ENCODE data around the gene GRID1. TPM values are rescaled to one million over a fixed set of nuclear protein-coding genes. Genes with fewer than 3 reads are reported as not detected.
"Not testable (repeated sequence)": the region's sequence is repeated elsewhere in the genome, so short reads cannot be mapped to it uniquely, and the experiment has no call there.

The GRID1 gene
- total RNA-seq, 2 experiments from 2014 or later = not detected

DNA sequence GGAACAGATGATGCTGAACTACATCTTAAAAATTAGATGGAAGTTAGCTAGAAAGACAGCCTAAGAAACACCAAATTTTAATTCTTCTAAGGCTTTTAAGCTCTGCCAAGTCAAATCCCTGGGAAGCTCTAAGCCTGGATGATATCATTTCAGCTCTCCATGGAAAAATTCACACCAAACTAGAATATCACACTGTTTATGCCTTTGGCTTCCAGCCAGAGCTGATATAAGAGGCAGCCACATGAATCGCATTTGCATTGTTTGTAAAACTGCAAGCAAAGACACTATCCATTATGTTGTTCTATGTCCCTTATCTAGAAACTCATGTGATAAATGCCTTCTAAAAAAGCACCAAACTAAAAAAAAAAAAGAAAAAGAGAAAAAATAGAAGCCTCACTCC is 430.4 kb downstream of the GRID1 start:
- Mint-ChIP-seq H3K36me3 (ENCODE audit: low read depth) (no peaks in the 10 kb centered on the region), H3K9me3 (no peaks in the 10 kb centered on the region), H3K4me3 (no peak overlapping the region), H3K4me1 (no peaks in the 10 kb centered on the region), H3K27me3 (no peaks in the 10 kb centered on the region), H3K27ac (no peak overlapping the region)
- CTCF ChIA-PET = no interaction called here
- POLR2A ChIA-PET = no interaction called here
- no peak for DNase-seq

DNA sequence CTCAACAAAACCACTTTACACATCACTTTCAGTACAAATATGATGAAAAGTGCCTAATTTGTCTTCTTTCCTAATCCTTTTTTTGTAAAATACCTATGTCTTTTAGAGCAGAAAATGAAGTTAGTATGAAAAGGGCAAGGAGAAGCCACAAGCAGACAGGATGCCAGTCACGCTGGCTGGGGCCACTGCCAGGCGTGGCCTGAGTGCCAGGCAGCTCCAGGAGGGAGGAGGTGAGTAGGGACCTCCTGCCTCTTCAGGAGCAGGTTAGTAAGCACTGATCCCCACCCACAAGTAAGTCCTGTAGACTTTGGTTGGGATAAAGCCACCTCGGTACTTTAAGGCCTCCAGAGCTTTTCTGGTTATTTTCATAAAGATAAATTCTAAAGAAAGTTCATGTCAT is 432.0 kb downstream of the GRID1 start:
- no peaks in the 10 kb centered on the region for H3K36me3 Mint-ChIP-seq (ENCODE audit: low read depth)
- H3K4me3 Mint-ChIP-seq = no peak overlapping the region
- DNase-seq = no peak
- CTCF ChIA-PET = interaction anchor here (0.6 kb wide), 1 partner anchor 448 kb away, joined by 3 read pairs; no protein-coding TSS in a partner anchor
- no peaks in the 10 kb centered on the region for H3K27me3 Mint-ChIP-seq
- H3K4me1 Mint-ChIP-seq = no peaks in the 10 kb centered on the region
- H3K27ac Mint-ChIP-seq = no peak overlapping the region
- H3K9me3 Mint-ChIP-seq = no peaks in the 10 kb centered on the region
- POLR2A ChIA-PET = no interaction called here

DNA sequence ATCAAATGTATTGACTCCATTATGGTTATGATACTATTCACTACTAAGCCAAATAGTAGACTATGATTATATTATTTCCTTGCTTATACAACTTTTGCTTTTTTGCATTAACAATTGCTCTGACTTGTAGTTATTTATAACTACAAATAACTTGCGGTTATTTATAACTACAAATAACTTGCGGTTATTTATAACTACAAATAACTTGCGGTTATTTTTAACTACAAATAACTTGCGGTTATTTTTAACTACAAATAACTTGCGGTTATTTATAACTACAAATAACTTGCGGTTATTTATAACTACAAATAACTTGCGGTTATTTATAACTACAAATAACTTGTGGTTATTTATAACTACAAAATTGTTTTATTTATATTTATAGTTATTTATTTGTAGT is 436.6 kb downstream of the GRID1 start:
- CTCF ChIA-PET = not testable (repeated sequence)

DNA sequence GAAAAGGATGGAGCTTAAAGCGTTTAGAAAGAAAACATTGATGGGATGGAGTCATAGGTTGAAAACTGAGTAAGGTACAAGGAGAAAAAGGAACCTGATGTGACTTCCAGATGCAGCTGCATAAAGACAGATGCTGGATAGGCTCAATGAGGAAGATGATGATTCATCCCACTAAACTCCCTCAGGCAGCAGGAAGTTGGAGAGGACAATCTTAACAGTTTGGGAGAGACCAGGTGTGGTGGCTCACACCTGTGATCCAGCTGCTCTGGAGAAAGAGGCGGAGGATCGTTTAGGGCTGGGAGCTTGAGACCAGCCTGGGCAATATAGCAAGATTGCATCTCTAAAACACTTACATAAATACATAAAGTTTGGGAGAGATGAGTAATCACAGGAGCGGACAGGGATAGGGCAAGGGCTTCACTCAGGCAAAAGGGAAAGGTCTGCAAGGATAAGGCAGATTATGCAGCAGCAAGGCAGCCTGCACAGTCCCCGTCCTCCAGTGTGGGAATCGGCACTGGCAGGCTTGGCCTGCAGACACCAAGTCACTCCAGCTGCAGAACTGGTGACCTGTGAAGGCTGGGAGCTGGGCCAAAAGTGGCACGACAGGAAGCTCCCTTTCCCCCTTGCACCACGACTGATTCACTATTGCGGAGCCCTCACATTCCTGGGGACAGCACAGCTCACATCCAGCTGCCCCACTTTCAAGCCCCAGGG is 438.5 kb downstream of the GRID1 start:
- no peaks in the 10 kb centered on the region for H3K36me3 Mint-ChIP-seq (ENCODE audit: low read depth)
- ChIA-PET POLR2A (no interaction called here), CTCF (no interaction called here)
- no peaks in the 10 kb centered on the region for H3K27me3 Mint-ChIP-seq
- DNase-seq = no peak
- no peaks in the 10 kb centered on the region for H3K9me3 Mint-ChIP-seq
- no peak overlapping the region for H3K27ac Mint-ChIP-seq
- no peak overlapping the region for H3K4me3 Mint-ChIP-seq
- H3K4me1 Mint-ChIP-seq = no peaks in the 10 kb centered on the region

More for the DNA sequence above, 436.6 kb downstream of the GRID1 start:
- H3K9me3 Mint-ChIP-seq; H3K4me3 Mint-ChIP-seq; H3K27me3 Mint-ChIP-seq; H3K36me3 Mint-ChIP-seq (ENCODE audit: low read depth); DNase-seq; POLR2A ChIA-PET; H3K4me1 Mint-ChIP-seq; H3K27ac Mint-ChIP-seq: not testable (repeated sequence)

DNA sequence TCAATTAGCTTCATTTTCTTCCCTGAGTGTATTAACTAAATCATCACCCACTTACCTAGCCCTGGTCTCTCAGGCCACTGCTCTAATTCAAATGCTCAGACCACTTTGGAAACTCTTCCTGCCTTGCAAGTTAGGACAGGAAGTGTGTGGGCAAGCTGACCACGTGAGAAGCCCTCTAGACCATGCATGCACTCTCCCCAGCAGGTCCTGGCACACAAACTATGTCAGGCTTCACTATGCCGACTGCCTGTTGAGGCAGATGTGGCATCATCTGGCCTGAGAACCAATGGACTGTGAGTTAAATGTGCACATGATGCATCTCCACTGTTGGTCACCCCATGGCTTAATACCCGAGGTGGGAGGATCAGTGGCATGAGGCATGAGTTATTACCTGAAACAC is 439.6 kb downstream of the GRID1 start:
- ChIA-PET CTCF (no interaction called here), POLR2A (no interaction called here)
- no peaks in the 10 kb centered on the region for H3K4me1 Mint-ChIP-seq
- DNase-seq = no peak
- no peak overlapping the region for H3K27ac Mint-ChIP-seq
- no peak overlapping the region for H3K4me3 Mint-ChIP-seq
- no peaks in the 10 kb centered on the region for H3K9me3 Mint-ChIP-seq
- H3K27me3 Mint-ChIP-seq = no peaks in the 10 kb centered on the region
- no peaks in the 10 kb centered on the region for H3K36me3 Mint-ChIP-seq (ENCODE audit: low read depth)

DNA sequence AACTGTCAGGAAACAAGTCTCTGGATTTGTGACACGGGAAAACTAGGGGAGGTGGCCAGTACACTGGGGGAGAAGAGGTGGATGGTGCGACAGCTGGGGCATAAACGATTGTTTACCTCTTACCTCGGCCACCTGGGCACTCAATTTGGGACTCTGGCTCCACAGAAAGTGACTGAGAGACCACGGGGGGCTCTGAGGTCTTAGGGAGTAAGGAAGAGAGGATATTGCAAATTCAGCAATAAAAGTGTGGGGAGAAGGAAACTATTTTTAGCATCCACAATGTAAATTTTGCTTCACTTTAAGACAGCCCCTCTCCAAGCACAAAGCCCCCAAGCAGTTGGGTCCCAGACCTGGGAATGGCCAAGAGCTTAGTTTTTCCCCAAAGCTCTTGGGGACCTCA is 440.5 kb downstream of the GRID1 start:
- POLR2A ChIA-PET = no interaction called here
- Mint-ChIP-seq H3K4me3 (no peak overlapping the region), H3K9me3 (no peaks in the 10 kb centered on the region), H3K36me3 (ENCODE audit: low read depth) (no peaks in the 10 kb centered on the region), H3K27ac (no peak overlapping the region), H3K27me3 (peaks cover 1% of the 10 kb centered on the region), H3K4me1 (no peaks in the 10 kb centered on the region)
- no peak for DNase-seq
- CTCF ChIA-PET = no interaction called here

DNA sequence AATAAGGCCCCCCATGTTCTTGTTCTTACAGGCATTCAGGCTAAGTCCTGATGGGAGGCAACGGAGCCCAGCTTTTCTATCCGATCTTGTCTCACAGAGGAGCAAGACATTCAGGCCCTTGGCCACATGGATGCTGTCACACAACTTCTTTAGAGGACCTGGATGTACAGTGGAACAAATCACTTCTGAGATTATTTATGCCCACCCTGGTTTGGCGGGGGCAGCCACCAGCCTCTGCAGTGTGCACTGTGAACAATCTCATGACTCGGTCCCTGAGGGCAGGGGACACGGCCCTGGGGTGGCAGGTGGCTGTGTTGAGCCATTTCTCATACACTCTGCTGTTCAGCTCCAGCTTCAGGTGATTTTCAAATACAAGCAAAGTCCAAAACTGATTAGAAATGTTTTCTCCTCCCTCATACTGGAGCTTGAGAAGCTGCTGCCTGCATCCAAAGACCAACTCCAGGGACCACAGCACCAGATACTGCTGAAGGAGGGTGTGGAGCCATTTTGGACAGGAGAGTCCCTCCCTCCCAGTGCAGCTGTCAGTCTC is 441.3 kb downstream of the GRID1 start:
- Mint-ChIP-seq H3K27me3 (peaks cover 1% of the 10 kb centered on the region), H3K36me3 (ENCODE audit: low read depth) (no peaks in the 10 kb centered on the region), H3K9me3 (no peaks in the 10 kb centered on the region), H3K4me3 (no peak overlapping the region), H3K4me1 (no peaks in the 10 kb centered on the region), H3K27ac (no peak overlapping the region)
- CTCF ChIA-PET = no interaction called here
- POLR2A ChIA-PET = no interaction called here
- no peak for DNase-seq

DNA sequence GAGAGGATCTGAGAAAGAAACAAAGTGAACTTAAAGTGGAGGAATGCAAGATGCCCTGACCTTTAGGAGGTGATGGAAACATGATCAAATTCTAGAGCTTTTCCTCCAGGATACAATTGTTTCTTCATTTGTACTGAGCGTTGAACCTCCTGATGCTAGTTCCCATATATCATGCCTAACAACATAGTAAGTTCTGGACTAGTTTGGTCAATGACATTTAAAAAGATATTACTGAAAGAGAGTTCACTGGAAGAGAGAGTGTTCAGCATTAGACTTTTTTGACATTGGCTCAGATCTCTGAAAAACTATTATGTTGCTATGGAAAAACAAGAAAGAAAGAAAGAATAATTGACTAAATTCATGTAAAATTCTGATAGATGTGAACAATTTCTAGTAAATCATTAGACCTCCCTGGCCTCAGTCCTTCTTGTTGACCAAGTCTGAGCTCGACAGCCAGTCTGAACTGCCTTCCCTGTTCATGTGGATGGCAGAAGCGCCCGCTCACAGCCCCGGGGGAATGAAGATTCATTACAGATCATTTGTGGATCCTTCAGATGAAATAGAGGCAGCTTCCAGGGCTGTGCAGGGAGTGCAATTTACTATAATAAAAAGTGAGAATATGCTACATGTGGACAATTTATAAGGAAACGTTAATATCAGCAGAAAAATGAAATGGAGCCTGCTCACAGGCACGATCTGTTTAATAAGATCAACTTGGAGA is 442.1 kb downstream of the GRID1 start:
- H3K4me3 Mint-ChIP-seq = no peak overlapping the region
- no peaks in the 10 kb centered on the region for H3K9me3 Mint-ChIP-seq
- ChIA-PET CTCF (no interaction called here), POLR2A (no interaction called here)
- DNase-seq = no peak
- H3K27me3 Mint-ChIP-seq = peaks cover 1% of the 10 kb centered on the region
- H3K27ac Mint-ChIP-seq = no peak overlapping the region
- H3K4me1 Mint-ChIP-seq = no peaks in the 10 kb centered on the region
- no peaks in the 10 kb centered on the region for H3K36me3 Mint-ChIP-seq (ENCODE audit: low read depth)

DNA sequence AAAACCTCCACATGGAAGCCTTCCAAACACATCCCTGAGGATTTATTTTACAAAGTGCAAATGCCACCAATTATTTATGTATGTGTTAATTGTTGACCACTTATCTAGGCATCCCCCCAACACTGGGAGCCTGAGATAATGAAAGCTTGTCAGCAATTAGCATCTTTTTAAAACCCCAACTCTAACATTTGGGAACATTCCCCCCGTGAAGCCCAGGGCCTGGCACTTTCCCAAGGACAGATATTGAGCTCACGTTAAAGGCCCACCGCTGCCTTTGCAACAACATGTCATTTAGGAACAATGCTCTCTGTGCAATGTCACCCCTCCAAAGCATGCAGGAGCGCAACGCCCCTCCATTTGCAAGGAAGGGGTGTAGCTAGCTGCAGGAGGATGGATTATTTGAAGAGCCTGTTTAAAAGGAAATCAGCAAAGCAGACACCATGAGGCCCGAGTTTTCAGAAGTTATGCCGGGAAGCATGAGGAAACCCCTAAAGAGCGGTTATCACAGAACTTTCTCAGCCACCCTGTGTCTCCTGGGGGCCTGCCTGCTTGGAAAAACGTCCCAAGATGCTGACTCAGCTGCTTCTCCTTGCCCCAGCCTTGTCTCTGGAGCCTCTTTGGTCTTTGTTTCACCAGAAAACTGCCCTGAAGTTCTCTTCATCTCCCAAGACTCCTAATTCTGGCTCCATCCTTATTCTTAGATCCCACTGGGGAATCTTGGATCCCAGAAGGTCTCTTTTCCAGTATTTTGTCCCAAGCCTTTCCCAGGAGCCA is 444.1 kb downstream of the GRID1 start:
- CTCF ChIA-PET = no interaction called here
- Mint-ChIP-seq H3K27me3 (peaks cover 1% of the 10 kb centered on the region), H3K9me3 (no peaks in the 10 kb centered on the region), H3K4me3 (no peak overlapping the region), H3K36me3 (ENCODE audit: low read depth) (no peaks in the 10 kb centered on the region), H3K27ac (no peak overlapping the region), H3K4me1 (no peaks in the 10 kb centered on the region)
- DNase-seq = no peak
- POLR2A ChIA-PET = no interaction called here

DNA sequence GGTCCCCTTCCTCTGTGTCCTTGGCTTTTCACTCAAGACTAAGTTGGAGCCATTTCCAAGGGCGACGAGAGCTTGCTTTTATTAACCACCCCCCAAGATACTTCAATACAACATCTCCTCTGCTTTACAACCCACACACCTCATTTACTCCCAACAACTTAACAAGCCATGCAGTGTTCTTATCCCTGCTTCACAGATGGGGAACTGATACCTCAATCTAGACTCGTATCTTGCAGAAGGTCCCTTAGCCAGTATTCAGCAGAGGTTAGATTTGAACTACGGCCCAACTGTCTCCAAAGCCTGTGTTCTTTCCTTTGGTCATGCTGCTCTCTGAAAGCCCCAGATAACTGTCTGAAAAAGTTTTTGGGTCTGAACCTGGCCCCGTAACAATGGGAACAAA is 444.8 kb downstream of the GRID1 start:
- H3K9me3 Mint-ChIP-seq = no peaks in the 10 kb centered on the region
- ChIA-PET CTCF (no interaction called here), POLR2A (no interaction called here)
- peaks cover 1% of the 10 kb centered on the region for H3K27me3 Mint-ChIP-seq
- no peak overlapping the region for H3K4me3 Mint-ChIP-seq
- no peak for DNase-seq
- H3K4me1 Mint-ChIP-seq = no peaks in the 10 kb centered on the region
- H3K36me3 Mint-ChIP-seq (ENCODE audit: low read depth) = no peaks in the 10 kb centered on the region
- no peak overlapping the region for H3K27ac Mint-ChIP-seq

DNA sequence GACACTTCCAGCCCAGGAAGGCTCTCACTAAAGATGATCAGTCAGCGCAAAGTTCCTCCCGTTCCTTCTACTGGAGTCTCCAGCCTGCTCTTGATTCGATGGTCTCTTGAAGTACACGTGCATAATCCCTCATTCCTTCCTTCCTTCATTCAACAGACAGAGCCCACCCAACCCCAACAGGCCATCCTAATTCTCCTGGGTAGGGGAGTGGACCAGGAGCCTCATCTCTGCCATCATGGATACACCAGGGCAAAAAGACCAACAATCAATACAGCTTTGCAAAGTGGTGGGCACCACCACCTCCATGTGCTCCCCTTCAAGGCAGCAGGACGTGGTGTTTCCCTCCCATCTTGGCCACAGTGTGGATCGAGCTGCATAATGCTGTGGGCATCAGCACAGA is 446.3 kb downstream of the GRID1 start:
- POLR2A ChIA-PET = no interaction called here
- Mint-ChIP-seq H3K9me3 (no peaks in the 10 kb centered on the region), H3K27me3 (peaks cover 1% of the 10 kb centered on the region), H3K4me1 (no peaks in the 10 kb centered on the region), H3K27ac (no peak overlapping the region), H3K4me3 (no peak overlapping the region), H3K36me3 (ENCODE audit: low read depth) (no peaks in the 10 kb centered on the region)
- no peak for DNase-seq
- CTCF ChIA-PET = no interaction called here

DNA sequence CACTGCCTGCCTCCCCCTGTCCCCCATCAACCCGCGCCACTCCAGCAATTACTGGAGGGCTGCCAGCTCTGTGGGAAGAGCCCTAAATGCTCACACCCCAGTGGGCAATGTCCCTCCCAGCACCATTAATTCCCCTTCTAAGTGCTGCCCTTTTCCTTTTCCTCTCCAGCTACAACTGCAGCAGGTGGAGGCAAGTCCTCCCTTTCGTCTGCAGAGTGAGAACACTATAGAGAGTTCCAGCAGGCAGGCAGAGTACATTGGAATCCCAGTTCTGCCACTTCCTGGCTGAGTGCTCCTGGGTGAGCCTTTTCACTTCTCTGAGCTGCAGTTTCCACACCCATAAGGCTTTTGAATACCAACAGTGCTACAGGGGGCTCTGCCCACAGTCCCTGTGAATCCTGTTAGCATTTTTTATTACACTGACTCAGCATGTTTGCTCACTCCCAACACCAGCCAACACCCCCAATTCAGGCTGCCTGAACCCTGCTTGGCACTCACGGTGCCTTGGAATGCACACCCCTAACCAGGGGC is 447.0 kb downstream of the GRID1 start:
- no peak for DNase-seq
- no peak overlapping the region for H3K4me3 Mint-ChIP-seq
- no peaks in the 10 kb centered on the region for H3K9me3 Mint-ChIP-seq
- H3K36me3 Mint-ChIP-seq (ENCODE audit: low read depth) = no peaks in the 10 kb centered on the region
- H3K27ac Mint-ChIP-seq = no peak overlapping the region
- ChIA-PET POLR2A (no interaction called here), CTCF (no interaction called here)
- peaks cover 1% of the 10 kb centered on the region for H3K27me3 Mint-ChIP-seq
- no peaks in the 10 kb centered on the region for H3K4me1 Mint-ChIP-seq

DNA sequence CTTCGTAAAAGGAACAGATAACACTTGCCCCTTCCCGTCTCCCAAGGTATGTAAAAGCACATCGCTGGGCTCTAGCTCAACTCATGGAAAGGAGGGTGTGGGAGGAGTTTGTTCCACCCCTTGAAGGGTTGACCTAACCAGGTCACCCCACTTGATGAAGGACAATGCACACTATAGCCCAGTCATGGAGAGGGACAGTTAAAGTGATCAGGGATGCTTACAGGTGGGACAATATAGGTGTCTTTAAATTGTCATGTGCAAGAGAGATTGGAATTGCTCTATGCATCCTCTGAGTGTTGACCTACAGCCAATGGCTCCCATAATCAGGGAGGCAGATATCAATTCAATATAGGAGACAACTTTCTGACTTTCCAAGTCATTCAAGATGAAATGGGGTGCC is 448.2 kb downstream of the GRID1 start:
- H3K9me3 Mint-ChIP-seq = no peaks in the 10 kb centered on the region
- peaks cover 1% of the 10 kb centered on the region for H3K27me3 Mint-ChIP-seq
- no peaks in the 10 kb centered on the region for H3K36me3 Mint-ChIP-seq (ENCODE audit: low read depth)
- no peaks in the 10 kb centered on the region for H3K4me1 Mint-ChIP-seq
- DNase-seq = no peak
- no peak overlapping the region for H3K4me3 Mint-ChIP-seq
- H3K27ac Mint-ChIP-seq = no peak overlapping the region
- POLR2A ChIA-PET = no interaction called here
- CTCF ChIA-PET = no interaction called here

Measured in activated CD4-positive, alpha-beta memory T cell treated with anti-CD3 and anti-CD28 coated beads, Interleukin-2, amount 10 ng/mL, durations not matched to agents 7 days and 5 days (primary cell).